Ectodermal cell (in vitro differentiated cells): ENCODE data around the gene FGD4.

ENCODE experiments used
- H3K27ac ChIP-seq: 2 replicates; pipeline ENCODE4 v1.7.0; 2013; ENCODE audit warnings: mild to moderate bottlenecking, low read depth, low read length; ENCODE audit not compliant: insufficient read depth, poor library complexity, severe bottlenecking
- H3K27me3 ChIP-seq: 2 replicates; pipeline ENCODE4 v1.7.0; 2013; ENCODE audit warnings: mild to moderate bottlenecking, low read length; ENCODE audit not compliant: insufficient read depth, control insufficient read depth, poor library complexity, severe bottlenecking
- H3K36me3 ChIP-seq: one replicate; pipeline ENCODE4 v1.7.0; 2013; ENCODE audit warnings: low read length; ENCODE audit not compliant: control insufficient read depth, insufficient read depth
- H3K4me1 ChIP-seq: one replicate; pipeline ENCODE4 v1.7.0; 2013; ENCODE audit warnings: low read length; ENCODE audit not compliant: control insufficient read depth, insufficient read depth
- H3K4me3 ChIP-seq: 2 replicates; pipeline ENCODE4 v1.7.0; 2013; ENCODE audit warnings: low read depth, low read length, control low read depth; ENCODE audit not compliant: insufficient read depth
- H3K9me3 ChIP-seq: 2 replicates; pipeline ENCODE4 v1.7.0; 2013; ENCODE audit warnings: mild to moderate bottlenecking, low read length, moderate library complexity; ENCODE audit not compliant: control insufficient read depth
- WGBS, 2 experiments: methylation state at CpG; one replicate each; pipeline ENCODE4 v1.1.7; 2013; ENCODE audit warnings: missing lambda C conversion rate in 2 of 2; 5-methylcytosine and 5-hydroxymethylcytosine counted together

FGD4 gene

DNA sequence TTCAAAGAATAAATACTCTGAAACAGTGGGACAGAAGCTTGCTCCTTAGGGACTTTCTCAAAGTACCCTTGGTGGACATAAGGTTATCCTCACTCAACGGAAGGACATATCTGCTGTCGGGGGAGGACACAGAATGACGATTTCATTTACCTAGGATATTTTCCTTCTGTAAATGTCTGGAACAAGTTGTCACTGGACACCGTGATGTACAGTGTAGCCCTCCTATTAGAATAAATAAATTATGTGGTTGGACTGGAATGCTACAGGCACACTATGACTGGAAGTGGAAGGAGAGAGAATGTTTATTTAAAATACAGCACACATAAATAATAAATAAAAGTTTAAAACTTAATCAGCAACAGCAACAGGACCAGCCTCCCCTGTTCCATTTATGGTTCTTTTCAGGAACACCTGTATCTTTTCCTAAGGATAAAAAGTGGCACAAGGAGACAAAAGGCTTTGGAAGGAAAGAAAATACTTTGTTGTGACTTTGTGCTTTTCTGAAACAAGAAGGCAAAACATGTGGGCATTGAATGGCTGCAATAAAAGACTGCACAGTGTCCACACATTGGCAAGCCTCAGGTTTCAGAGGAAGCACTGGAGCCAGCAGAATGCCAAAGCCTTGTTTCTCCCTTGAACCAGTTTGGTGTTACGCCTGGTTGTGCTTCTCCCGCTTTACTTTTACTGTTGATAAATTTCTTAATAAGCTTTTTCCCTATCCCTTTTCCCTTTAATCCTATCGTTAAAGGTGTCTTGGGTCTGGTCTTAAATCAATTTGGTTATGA, 36.8 kb downstream of the FGD4 start:
- no peak overlapping the region for H3K27ac ChIP-seq
- H3K36me3 ChIP-seq, result no peaks in the 10 kb centered on the region
- no peak overlapping the region for H3K4me3 ChIP-seq
- no peaks in the 10 kb centered on the region for H3K9me3 ChIP-seq
- no peaks in the 10 kb centered on the region for H3K4me1 ChIP-seq
- 98% methylated on average over 7 of the region's 7 CpGs for WGBS, 2 experiments
- no peaks in the 10 kb centered on the region for H3K27me3 ChIP-seq

DNA sequence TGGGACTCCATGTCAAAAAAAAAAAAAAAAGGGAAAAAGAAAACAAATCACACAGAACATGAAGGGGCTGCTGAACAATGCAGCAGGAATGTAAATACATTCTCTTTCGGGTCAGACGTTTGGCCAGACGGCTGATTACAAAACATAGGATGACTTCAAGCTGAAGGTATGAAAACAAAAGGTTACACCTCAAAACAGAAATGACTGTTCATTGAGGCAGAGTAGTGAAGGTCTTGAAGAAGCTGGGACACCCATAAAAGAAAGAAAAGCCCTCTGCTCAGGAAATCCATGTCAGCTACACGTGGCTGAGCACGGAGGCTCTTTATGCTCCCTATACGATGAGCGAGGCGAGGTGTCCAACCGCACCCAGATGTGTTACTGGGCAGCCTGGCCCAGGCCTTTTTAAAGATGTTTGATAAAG, 37.7 kb downstream of the FGD4 start:
- WGBS, 2 experiments, result 89 to 91% methylated on average over 9 of the region's 9 CpGs
- Histone ChIP-seq H3K27ac (no peak overlapping the region), H3K4me1 (no peaks in the 10 kb centered on the region), H3K9me3 (no peaks in the 10 kb centered on the region), H3K4me3 (no peak overlapping the region), H3K36me3 (no peaks in the 10 kb centered on the region), H3K27me3 (no peaks in the 10 kb centered on the region)

DNA sequence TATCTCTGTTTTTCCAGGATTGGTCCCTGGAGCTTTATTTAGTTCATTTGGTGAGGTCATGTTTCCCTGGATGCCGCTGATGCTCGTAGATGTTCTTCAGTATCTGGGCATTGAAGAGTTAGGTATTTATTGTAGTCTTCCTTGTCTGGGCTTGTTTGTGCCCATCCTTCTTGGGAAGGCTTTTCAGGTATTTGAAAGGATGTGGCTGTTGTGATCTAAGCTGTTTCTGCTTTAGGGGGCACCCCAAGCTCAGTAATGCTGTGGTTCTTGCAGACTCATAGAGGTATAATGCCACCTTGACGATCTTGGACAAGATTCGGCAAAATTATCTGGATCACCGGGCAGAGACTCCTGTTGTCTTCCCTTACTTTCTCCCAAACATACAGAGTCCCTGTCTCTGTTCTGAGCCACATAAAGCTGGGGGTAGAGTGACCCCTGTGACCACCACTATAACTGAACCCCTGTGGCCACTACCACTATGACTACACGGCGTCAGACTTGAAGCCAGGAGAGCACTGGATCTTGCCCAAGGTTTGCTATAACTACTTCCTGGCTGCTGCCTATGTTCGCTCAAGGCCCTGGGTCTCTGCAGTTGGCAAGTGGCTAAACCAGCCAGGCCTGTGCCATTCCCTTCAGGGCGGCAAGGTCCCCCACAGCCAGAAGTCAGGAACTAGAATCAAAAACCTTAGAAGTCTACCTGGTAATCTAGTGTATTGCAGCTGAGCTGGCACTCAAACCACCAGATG, 40.9 kb downstream of the FGD4 start:
- no peaks in the 10 kb centered on the region for H3K9me3 ChIP-seq
- H3K27me3 ChIP-seq, result no peaks in the 10 kb centered on the region
- no peak overlapping the region for H3K4me3 ChIP-seq
- no peaks in the 10 kb centered on the region for H3K36me3 ChIP-seq
- WGBS, 2 experiments, result 95 to 96% methylated on average over 9 of the region's 9 CpGs
- H3K4me1 ChIP-seq, result no peaks in the 10 kb centered on the region
- H3K27ac ChIP-seq, result no peak overlapping the region

DNA sequence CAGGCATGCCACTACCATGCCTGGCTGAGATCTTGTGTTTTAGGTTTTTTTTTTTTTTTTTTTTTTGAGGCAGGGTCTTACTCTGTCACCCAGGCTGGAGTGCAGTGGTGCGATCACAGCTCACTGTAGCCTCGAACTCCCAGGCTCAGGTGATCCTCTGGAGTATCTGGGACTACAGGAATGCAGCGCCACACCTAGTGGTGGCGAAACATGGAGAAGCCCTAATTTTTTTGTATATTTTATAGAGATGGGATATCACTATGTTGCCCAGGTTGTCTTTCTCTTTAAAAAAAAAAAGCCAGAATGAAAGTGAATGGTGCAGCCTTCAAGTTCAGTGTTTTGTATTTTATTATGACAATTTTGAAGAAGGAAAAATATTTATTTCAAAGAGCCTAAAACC, 44.1 kb downstream of the FGD4 start:
- Histone ChIP-seq H3K27me3 (no peaks in the 10 kb centered on the region), H3K9me3 (no peaks in the 10 kb centered on the region), H3K4me1 (peaks cover 13% of the 10 kb centered on the region), H3K36me3 (no peaks in the 10 kb centered on the region), H3K27ac (no peak overlapping the region), H3K4me3 (no peak overlapping the region)
- 95 to 96% methylated on average over 4 of the region's 4 CpGs for WGBS, 2 experiments

DNA sequence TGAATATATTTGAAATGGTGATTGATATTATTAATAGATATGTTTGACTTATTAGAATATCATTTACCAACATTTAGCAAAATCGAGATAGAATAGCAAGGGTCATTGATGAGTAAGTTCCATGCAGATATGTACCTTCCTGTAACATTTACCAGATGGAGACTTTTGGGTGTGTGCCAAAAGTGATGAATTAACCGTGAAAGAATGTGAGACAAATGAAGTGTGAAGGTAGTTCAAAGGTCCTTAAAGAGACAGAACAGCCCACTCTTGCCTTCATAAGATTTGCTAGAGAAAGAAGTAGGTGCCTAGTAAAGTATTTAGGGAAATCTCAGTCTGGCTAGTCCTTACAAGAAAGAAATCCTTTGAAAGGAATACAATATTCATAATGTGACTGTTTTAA, 45.5 kb downstream of the FGD4 start:
- Histone ChIP-seq H3K27me3 (no peaks in the 10 kb centered on the region), H3K4me3 (no peak overlapping the region), H3K9me3 (no peaks in the 10 kb centered on the region), H3K4me1 (peaks cover 13% of the 10 kb centered on the region), H3K36me3 (no peaks in the 10 kb centered on the region), H3K27ac (no peak overlapping the region)
- WGBS, 2 experiments, result 27 to 62% methylated on average over 1 to 2 of the region's 2 CpGs

DNA sequence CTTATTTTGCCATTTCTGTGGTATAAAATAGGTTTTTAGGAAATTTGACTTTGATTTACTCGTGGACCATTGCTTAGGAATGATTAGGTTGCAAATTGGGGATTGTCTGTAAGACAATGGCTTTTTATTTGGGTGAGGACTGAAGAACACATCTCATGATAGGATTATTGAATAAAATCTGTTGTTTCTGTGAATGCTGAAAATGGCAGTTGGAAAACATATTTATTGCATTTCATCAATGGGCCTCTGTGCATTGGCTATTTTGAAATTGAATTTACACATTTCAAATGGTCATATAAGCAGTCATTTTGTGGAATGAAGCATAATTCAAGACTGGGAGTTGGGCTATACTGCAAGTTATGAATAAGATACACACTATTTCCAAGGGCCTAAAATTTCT, 46.0 kb downstream of the FGD4 start:
- H3K9me3 ChIP-seq, result no peaks in the 10 kb centered on the region
- H3K36me3 ChIP-seq, result no peaks in the 10 kb centered on the region
- 46 to 80% methylated on average over 1 of the region's 1 CpG for whole genome bisulfite sequencing, 2 experiments
- H3K27ac ChIP-seq, result no peak overlapping the region
- peaks cover 13% of the 10 kb centered on the region for H3K4me1 ChIP-seq
- H3K27me3 ChIP-seq, result no peaks in the 10 kb centered on the region
- H3K4me3 ChIP-seq, result no peak overlapping the region

DNA sequence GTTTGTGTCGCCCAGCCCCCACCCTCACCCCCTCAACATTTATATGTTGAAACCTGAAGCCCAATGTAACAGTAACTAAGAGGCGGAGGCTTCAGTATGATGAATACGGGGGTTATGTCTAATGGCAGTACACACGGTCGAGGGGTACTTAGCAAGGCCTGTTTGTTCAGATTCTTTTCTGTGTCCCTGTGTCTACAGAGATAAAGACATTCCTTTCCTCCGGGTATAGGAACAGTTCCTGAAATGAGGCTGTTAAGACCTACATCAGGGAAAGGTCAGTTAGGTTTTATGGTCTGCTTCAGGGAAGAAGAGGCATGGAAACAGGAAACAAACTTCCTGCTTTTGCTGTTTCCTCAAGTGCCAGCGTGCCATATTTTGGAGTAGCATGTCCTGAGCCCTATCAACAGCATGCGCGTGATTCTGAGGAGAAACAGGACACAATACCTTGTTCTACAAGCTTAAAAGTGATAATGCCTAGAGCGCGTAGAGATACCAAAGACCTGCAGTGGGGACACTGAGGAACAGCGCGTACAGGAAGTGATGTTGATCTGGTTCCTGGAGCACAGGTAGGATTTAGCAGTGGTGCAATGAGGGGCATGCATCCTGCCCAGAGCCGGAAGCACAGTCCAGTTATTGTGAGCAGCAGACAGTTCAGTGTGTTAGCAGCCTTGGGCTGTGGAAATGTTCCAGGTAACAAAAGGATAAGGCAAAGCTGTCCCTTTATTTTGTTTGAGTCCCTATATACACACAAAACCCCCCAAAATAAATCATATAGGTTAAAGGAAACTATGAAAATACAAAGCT, 47.2 kb downstream of the FGD4 start:
- Histone ChIP-seq H3K9me3 (no peaks in the 10 kb centered on the region), H3K4me3 (no peak overlapping the region), H3K27ac (no peak overlapping the region), H3K36me3 (no peaks in the 10 kb centered on the region), H3K4me1 (peaks cover 13% of the 10 kb centered on the region), H3K27me3 (no peaks in the 10 kb centered on the region)
- WGBS, 2 experiments, result 89 to 91% methylated on average over 14 of the region's 14 CpGs

DNA sequence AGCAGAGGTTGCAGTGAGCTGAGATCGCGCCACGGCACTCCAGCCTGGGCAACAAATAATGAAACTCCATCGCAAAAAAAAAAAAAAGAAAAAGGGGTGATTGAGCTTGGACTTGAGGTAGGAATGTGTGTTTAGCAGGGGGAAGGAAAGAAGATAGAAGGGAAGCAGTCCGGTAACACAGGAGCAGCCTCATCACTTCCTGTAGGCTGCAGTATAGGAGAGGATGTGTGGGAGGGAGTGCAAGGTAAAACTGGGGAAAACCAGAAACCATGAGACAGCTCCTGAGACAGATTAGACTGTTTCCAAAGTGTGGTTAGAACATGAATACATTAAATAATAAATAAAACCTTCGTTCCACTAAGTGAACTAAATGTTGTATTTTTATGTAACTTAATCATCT, 49.2 kb downstream of the FGD4 start:
- H3K4me1 ChIP-seq, result peaks cover 13% of the 10 kb centered on the region
- H3K9me3 ChIP-seq, result no peaks in the 10 kb centered on the region
- H3K27ac ChIP-seq, result no peak overlapping the region
- no peaks in the 10 kb centered on the region for H3K36me3 ChIP-seq
- H3K27me3 ChIP-seq, result no peaks in the 10 kb centered on the region
- 93 to 95% methylated on average over 5 of the region's 6 CpGs for WGBS, 2 experiments
- no peak overlapping the region for H3K4me3 ChIP-seq

DNA sequence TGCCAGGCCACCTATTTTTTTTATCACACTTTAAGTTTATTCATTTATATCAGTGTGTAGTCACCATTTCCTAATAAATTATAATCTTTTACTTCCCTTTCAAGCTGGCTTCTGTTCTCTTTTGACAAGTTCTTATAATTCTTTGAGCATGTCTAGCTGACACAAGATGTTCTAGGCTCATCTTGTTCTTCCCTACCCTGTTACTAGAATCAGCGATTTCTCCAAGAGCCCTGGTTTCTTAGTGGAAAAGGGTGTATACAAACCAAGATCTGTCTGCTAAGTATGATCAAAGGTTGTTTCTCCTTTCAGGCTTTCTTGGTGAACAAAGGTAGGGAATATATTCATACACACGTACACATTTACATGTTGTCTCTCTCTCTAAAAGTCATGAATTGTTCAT, 51.0 kb downstream of the FGD4 start:
- H3K4me1 ChIP-seq, result peaks cover 26% of the 10 kb centered on the region
- 84 to 91% methylated on average over 2 of the region's 2 CpGs for WGBS, 2 experiments
- no peaks in the 10 kb centered on the region for H3K27me3 ChIP-seq
- no peak overlapping the region for H3K4me3 ChIP-seq
- no peaks in the 10 kb centered on the region for H3K9me3 ChIP-seq
- H3K36me3 ChIP-seq, result no peaks in the 10 kb centered on the region
- H3K27ac ChIP-seq, result no peak overlapping the region

DNA sequence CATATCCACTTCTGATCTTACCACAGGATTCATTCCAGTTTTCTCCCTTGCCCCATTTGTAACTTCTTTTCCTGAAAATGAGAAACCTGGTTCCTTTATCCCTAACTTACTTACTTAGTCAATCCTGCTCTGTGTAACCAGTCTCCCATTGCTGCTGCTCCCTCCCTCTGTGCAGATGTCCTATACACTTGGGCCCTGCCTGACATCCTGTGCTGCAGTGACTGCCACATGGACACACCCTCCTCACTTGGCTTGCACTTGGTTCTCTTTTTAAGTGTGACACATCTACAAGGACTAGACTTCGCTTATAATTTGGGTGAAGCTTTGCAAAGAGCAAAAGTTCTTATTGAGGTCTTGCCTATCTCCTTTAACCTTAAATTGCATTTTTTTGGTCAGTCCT, 51.4 kb downstream of the FGD4 start:
- no peaks in the 10 kb centered on the region for H3K9me3 ChIP-seq
- no peak overlapping the region for H3K4me3 ChIP-seq
- H3K27ac ChIP-seq, result no peak overlapping the region
- peaks cover 24% of the 10 kb centered on the region for H3K4me1 ChIP-seq
- no peaks in the 10 kb centered on the region for H3K36me3 ChIP-seq
- WGBS, 2 experiments, result 70 to 94% methylated on average over 1 of the region's 1 CpG
- no peaks in the 10 kb centered on the region for H3K27me3 ChIP-seq
